Panc1 (cell line): ENCODE results near the gene APLP1. TPM values are rescaled to one million over a fixed set of nuclear protein-coding genes. Genes with fewer than 3 reads are reported as not detected.

ENCODE experiments used
- ATAC-seq: fragments of 200-7000 bp; cut with Tn5 transposase; 2 replicates; pipeline ENCODE4 v1.9.1; 2020; ENCODE audit warnings: mild to moderate bottlenecking, moderate library complexity
- BruUV-seq: library from RNA; stranded (reverse); fragments of 400-500 nt; replicated peaks from 2 replicates; lab custom pipeline; 2021; lab: Mats Ljungman, UMichigan
- CTCF ChIA-PET: fragments of 300-600 bp; sonication (Branson Sonifier 250); formaldehyde crosslinking; loops from one replicate; lab custom pipeline; 2022; ENCODE audit warnings: antibody characterized with exemption; lab: Charles Lee
- POLR2A ChIA-PET: fragments of 300-600 bp; sonication (Branson Sonifier 250); formaldehyde crosslinking; loops from one replicate; lab custom pipeline; 2022; ENCODE audit warnings: antibody characterized with exemption; lab: Charles Lee
- DNase-seq: peaks from one replicate; pipeline ENCODE4 v3.0.0-alpha.2; 2010; ENCODE audit warnings: low read depth, low spot score
- H3K27ac ChIP-seq: 2 replicates; pipeline ENCODE4 v1.5.1; 2011; ENCODE audit warnings: mild to moderate bottlenecking, low read length, inconsistent platforms
- H3K27me3 ChIP-seq: fragments of 200-500 bp; sonication (Bioruptor generic); 2 replicates; pipeline ENCODE4 v1.6.0; 2014; ENCODE audit warnings: low read length, inconsistent platforms; ENCODE audit not compliant: control insufficient read depth, insufficient read depth
- H3K36me3 ChIP-seq: fragments of 200-500 bp; sonication (Bioruptor generic); 2 replicates; pipeline ENCODE4 v1.5.1; 2014; ENCODE audit warnings: inconsistent platforms, mild to moderate bottlenecking, low read length, moderate library complexity; ENCODE audit not compliant: control insufficient read depth, insufficient read depth
- H3K4me1 ChIP-seq: 2 replicates; pipeline ENCODE4 v1.5.1; 2011; ENCODE audit warnings: inconsistent platforms, mild to moderate bottlenecking, low read length, moderate library complexity; ENCODE audit not compliant: control insufficient read depth, insufficient read depth
- H3K4me3 ChIP-seq, 2 experiments: 2 replicates each; pipeline ENCODE4 v1.5.1; 2011 to 2012; ENCODE audit warnings: low read depth in 2 of 2, low read length in 2 of 2, mild to moderate bottlenecking in 2 of 2, inconsistent platforms in 1 of 2, moderate library complexity in 1 of 2
- H3K9me3 ChIP-seq: fragments of 200-500 bp; sonication (Bioruptor generic); 2 replicates; pipeline ENCODE4 v1.5.1; 2014; ENCODE audit warnings: low read depth, mild to moderate bottlenecking, inconsistent platforms, low read length, moderate library complexity; ENCODE audit not compliant: control insufficient read depth, insufficient read depth
- POLR2AphosphoS5 ChIP-seq: IDR thresholded peaks from 2 replicates; pipeline ENCODE4 v1.6.1; 2012; ENCODE audit warnings: mild to moderate bottlenecking, low read depth, low read length, moderate library complexity
- SIN3A ChIP-seq: IDR thresholded peaks from 2 replicates; pipeline ENCODE4 v1.6.1; 2012; ENCODE audit warnings: low read depth, mild to moderate bottlenecking, low read length, moderate library complexity, borderline replicate concordance; ENCODE audit not compliant: insufficient read depth
- TCF7L2 ChIP-seq: IDR thresholded peaks from 2 replicates; pipeline ENCODE4 v1.6.1; 2011; ENCODE audit warnings: mild to moderate bottlenecking, low read depth, low read length, inconsistent platforms
- in situ Hi-C: cut with HindIII; loops from 2 replicates; pipeline ENCODE4 v1.10.0; 2016; ENCODE audit warnings: low sequenced_read_pairs, low pct_unique_long_range_greater_than_20kb
- intact Hi-C: fragments of 100-400 bp; cut with micrococcal nuclease; formaldehyde crosslinking; loops from one replicate; pipeline ENCODE4 v1.10.0; 2022; ENCODE audit not compliant: unreplicated experiment
- total RNA-seq: library from RNA; stranded (reverse); gene quantifications from one replicate; pipeline ENCODE4 v1.2.1, GENCODE V29; 2021; ENCODE audit not compliant: unreplicated experiment
- TF ChIP-seq, protein P1 (sequence below): fragments of 450-650 bp; IDR thresholded peaks from 2 replicates; pipeline ENCODE4 v1.5.1; 2017; ENCODE audit warnings: mild to moderate bottlenecking
- TF ChIP-seq, protein P2 (sequence below), 2 experiments: IDR thresholded peaks; 2 replicates each; pipeline ENCODE4 v1.6.1; 2011 to 2012; ENCODE audit warnings: low read depth in 2 of 2, control low read depth in 1 of 2, low read length in 1 of 2, mild to moderate bottlenecking in 1 of 2, moderate library complexity in 1 of 2; ENCODE audit not compliant: insufficient read depth in 1 of 2

APLP1 gene
- total RNA-seq, 1 experiment from 2014 or later = 74.6 TPM

DNA sequence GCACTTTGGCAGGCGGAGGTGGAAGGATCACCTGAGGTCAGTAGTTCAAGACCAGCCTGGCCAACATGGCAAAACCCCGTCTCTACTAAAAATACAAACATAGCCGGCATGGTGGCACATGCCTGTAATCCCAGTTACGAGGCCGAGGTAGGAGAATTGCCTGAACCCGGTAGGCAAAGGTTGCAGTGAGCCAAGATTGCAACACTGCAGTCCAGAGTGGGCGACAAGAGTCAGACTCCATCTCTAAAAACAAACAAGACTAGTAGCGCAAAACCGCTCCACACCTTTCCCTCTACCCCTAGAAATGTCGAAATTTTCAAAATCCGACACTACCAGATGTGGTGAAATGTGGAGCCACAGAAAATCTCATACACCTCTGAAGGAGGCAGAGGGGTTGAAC is 50.9 kb downstream of the APLP1 start:
- in situ Hi-C loops (loop anchor here (10.0 kb wide), 1 partner anchor 65 kb away; the partner anchor contains the start of genes KIRREL2 and NPHS1), intact Hi-C loops (no loop called here)
- BruUV-seq = no TSS peak
- TF ChIP-seq SIN3A (no peak), POLR2AphosphoS5 (no peak), TCF7L2 (no peak)
- TF ChIP-seq, protein P1, sequence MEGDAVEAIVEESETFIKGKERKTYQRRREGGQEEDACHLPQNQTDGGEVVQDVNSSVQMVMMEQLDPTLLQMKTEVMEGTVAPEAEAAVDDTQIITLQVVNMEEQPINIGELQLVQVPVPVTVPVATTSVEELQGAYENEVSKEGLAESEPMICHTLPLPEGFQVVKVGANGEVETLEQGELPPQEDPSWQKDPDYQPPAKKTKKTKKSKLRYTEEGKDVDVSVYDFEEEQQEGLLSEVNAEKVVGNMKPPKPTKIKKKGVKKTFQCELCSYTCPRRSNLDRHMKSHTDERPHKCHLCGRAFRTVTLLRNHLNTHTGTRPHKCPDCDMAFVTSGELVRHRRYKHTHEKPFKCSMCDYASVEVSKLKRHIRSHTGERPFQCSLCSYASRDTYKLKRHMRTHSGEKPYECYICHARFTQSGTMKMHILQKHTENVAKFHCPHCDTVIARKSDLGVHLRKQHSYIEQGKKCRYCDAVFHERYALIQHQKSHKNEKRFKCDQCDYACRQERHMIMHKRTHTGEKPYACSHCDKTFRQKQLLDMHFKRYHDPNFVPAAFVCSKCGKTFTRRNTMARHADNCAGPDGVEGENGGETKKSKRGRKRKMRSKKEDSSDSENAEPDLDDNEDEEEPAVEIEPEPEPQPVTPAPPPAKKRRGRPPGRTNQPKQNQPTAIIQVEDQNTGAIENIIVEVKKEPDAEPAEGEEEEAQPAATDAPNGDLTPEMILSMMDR = no peak
- TF ChIP-seq, protein P2, sequence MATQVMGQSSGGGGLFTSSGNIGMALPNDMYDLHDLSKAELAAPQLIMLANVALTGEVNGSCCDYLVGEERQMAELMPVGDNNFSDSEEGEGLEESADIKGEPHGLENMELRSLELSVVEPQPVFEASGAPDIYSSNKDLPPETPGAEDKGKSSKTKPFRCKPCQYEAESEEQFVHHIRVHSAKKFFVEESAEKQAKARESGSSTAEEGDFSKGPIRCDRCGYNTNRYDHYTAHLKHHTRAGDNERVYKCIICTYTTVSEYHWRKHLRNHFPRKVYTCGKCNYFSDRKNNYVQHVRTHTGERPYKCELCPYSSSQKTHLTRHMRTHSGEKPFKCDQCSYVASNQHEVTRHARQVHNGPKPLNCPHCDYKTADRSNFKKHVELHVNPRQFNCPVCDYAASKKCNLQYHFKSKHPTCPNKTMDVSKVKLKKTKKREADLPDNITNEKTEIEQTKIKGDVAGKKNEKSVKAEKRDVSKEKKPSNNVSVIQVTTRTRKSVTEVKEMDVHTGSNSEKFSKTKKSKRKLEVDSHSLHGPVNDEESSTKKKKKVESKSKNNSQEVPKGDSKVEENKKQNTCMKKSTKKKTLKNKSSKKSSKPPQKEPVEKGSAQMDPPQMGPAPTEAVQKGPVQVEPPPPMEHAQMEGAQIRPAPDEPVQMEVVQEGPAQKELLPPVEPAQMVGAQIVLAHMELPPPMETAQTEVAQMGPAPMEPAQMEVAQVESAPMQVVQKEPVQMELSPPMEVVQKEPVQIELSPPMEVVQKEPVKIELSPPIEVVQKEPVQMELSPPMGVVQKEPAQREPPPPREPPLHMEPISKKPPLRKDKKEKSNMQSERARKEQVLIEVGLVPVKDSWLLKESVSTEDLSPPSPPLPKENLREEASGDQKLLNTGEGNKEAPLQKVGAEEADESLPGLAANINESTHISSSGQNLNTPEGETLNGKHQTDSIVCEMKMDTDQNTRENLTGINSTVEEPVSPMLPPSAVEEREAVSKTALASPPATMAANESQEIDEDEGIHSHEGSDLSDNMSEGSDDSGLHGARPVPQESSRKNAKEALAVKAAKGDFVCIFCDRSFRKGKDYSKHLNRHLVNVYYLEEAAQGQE (IDR thresholded peaks at IDR 0.05; ENCODE audit: insufficient read depth in 1 of 2, low read depth in 2 of 2, low read length in 1 of 2) = no peak
- Histone ChIP-seq H3K4me1 (no peaks in the 10 kb centered on the region), H3K36me3 (no peaks in the 10 kb centered on the region), H3K27me3 (no peaks in the 10 kb centered on the region), H3K27ac (no peak overlapping the region), H3K4me3 (no peak overlapping the region), H3K9me3 (no peaks in the 10 kb centered on the region)
- ChIA-PET POLR2A (no interaction called here), CTCF (interaction anchor here (0.6 kb wide), 1 partner anchor 32 kb away, joined by 11 read pairs; no protein-coding TSS in a partner anchor)
- no peak for ATAC-seq
- DNase-seq = no peak

DNA sequence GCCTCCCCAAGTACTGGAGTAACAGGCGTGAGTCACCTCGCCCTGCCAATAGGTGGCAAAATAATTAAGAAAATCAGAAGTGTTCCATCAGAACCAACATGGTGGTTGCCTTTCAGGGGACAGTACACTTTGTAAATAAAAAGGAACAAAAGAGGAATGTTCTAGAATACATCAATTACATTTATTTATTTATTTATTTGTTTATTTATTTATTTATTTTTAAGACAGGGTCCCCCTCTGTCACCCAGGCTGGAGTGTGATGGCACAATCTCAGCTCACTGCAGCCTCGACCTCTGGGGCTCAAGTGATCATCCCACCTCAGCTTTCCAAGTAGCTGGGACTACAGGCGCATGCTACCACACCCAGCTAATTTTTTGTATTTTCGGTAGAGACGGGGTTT is 52.6 kb downstream of the APLP1 start:
- in situ Hi-C loops (no loop called here), intact Hi-C loops (no loop called here)
- ChIA-PET POLR2A (no interaction called here), CTCF (interaction anchor here (0.7 kb wide), 1 partner anchor 41 kb away, joined by 5 read pairs; no protein-coding TSS in a partner anchor)
- H3K27me3 ChIP-seq = no peaks in the 10 kb centered on the region
- TF ChIP-seq, protein P1 = no peak
- TF ChIP-seq TCF7L2 = no peak
- TF ChIP-seq, protein P2 (IDR thresholded peaks at IDR 0.05; ENCODE audit: insufficient read depth in 1 of 2, low read depth in 2 of 2, low read length in 1 of 2) = no peak
- no peak for TF ChIP-seq POLR2AphosphoS5
- TF ChIP-seq SIN3A = no peak
- no peaks in the 10 kb centered on the region for H3K4me1 ChIP-seq
- no peak overlapping the region for H3K27ac ChIP-seq
- DNase-seq = no peak
- H3K36me3 ChIP-seq = no peaks in the 10 kb centered on the region
- H3K4me3 ChIP-seq = no peak overlapping the region
- ATAC-seq = no peak
- no TSS peak for BruUV-seq
- peaks cover 6% of the 10 kb centered on the region; the same call in 1 of the 2 replicates for H3K9me3 ChIP-seq
